IMR-90 (cell line): ENCODE measurements around the gene MRPL50. TPM values are rescaled to one million over a fixed set of nuclear protein-coding genes. Genes with fewer than 3 reads are reported as not detected.

ENCODE experiments used
- ATAC-seq: fragments of 200-7000 bp; cut with Tn5 transposase; 2 replicates; pipeline ENCODE4 v1.9.1; 2020; ENCODE audit warnings: low read depth, mild to moderate bottlenecking, moderate library complexity
- BruUV-seq: library from RNA; stranded (reverse); fragments of 400-500 nt; replicated peaks from 2 replicates; lab custom pipeline; 2021; lab: Mats Ljungman, UMichigan
- CTCF ChIA-PET: fragments of 300-600 bp; formaldehyde crosslinking; extraction: SDS; loops from one replicate; lab custom pipeline; 2021; ENCODE audit warnings: antibody characterized with exemption; lab: Yijun Ruan, JAX
- POLR2A ChIA-PET: fragments of 300-600 bp; sonication (Branson Sonifier 250); formaldehyde crosslinking; loops from one replicate; lab custom pipeline; 2022; ENCODE audit warnings: antibody characterized with exemption; ENCODE audit not compliant: unreplicated experiment; lab: Charles Lee
- DNase-seq: peaks from one replicate; pipeline ENCODE4 v3.0.0; 2013
- H2AFZ ChIP-seq: replicated peaks from 2 replicates; pipeline ENCODE3; 2013; ENCODE audit warnings: low read length, mild to moderate bottlenecking; ENCODE audit not compliant: poor library complexity
- H2AK5ac ChIP-seq: 2 replicates; pipeline ENCODE4 v1.6.1; 2013; ENCODE audit warnings: low read depth, low read length, inconsistent platforms
- H2AK9ac ChIP-seq: replicated peaks from 2 replicates; pipeline ENCODE3; 2013; ENCODE audit warnings: mild to moderate bottlenecking, low read depth, low read length, moderate library complexity; ENCODE audit not compliant: poor library complexity
- H2BK120ac ChIP-seq: 2 replicates; pipeline ENCODE4 v1.6.1; 2013; ENCODE audit warnings: low read depth, low read length, inconsistent platforms
- H2BK15ac ChIP-seq: 3 replicates; pipeline ENCODE4 v1.6.1; 2013; ENCODE audit warnings: low read depth, low read length, inconsistent platforms
- H2BK20ac ChIP-seq: 2 replicates; pipeline ENCODE4 v1.6.1; 2013; ENCODE audit warnings: low read depth, mild to moderate bottlenecking, inconsistent platforms, low read length, moderate library complexity
- H2BK5ac ChIP-seq: 2 replicates; pipeline ENCODE4 v1.6.1; 2013; ENCODE audit warnings: mild to moderate bottlenecking, low read depth, low read length, inconsistent platforms; ENCODE audit not compliant: poor library complexity, severe bottlenecking
- H3K14ac ChIP-seq: replicated peaks from 2 replicates; pipeline ENCODE4 v1.6.1; 2013; ENCODE audit warnings: low read depth, low read length, inconsistent platforms
- H3K18ac ChIP-seq: 2 replicates; pipeline ENCODE4 v1.6.1; 2013; ENCODE audit warnings: low read depth, low read length, control low read depth
- H3K23ac ChIP-seq: 2 replicates; pipeline ENCODE4 v1.6.1; 2013; ENCODE audit warnings: low read depth, low read length, inconsistent platforms
- H3K27ac ChIP-seq: 2 replicates; pipeline ENCODE4 v1.5.1; 2013; ENCODE audit warnings: mild to moderate bottlenecking, control low read depth, low read length; ENCODE audit not compliant: insufficient read depth
- H3K27me3 ChIP-seq: 2 replicates; pipeline ENCODE4 v1.6.1; 2013; ENCODE audit warnings: low read length; ENCODE audit not compliant: control insufficient read depth, insufficient read depth
- H3K36me3 ChIP-seq: 2 replicates; pipeline ENCODE4 v1.6.1; 2013; ENCODE audit warnings: low read length, mixed read lengths; ENCODE audit not compliant: control insufficient read depth, insufficient read depth
- H3K4ac ChIP-seq: 2 replicates; pipeline ENCODE4 v1.6.1; 2013; ENCODE audit warnings: low read depth, low read length, inconsistent platforms
- H3K4me1 ChIP-seq: 2 replicates; pipeline ENCODE4 v1.6.1; 2013; ENCODE audit warnings: low read length, mixed read lengths; ENCODE audit not compliant: control insufficient read depth, insufficient read depth
- H3K4me2 ChIP-seq: 2 replicates; pipeline ENCODE4 v1.6.1; 2013; ENCODE audit warnings: low read depth, mild to moderate bottlenecking, control low read depth, low read length, moderate library complexity
- H3K4me3 ChIP-seq: 2 replicates; pipeline ENCODE4 v1.5.1; 2013; ENCODE audit warnings: low read depth, mild to moderate bottlenecking, control low read depth, low read length, moderate library complexity; ENCODE audit not compliant: insufficient read depth
- H3K56ac ChIP-seq: 2 replicates; pipeline ENCODE4 v1.6.1; 2013; ENCODE audit warnings: low read length, inconsistent platforms; ENCODE audit not compliant: insufficient read depth; ENCODE audit errors: extremely low read depth
- H3K79me1 ChIP-seq, 2 experiments: 2 replicates each; pipeline ENCODE4 v1.6.1; 2013; ENCODE audit warnings: low read length in 2 of 2, inconsistent platforms in 1 of 2, low read depth in 1 of 2
- H3K9ac ChIP-seq: 2 replicates; pipeline ENCODE4 v1.6.1; 2013; ENCODE audit warnings: low read depth, low read length, control low read depth
- H3K9me1 ChIP-seq: 2 replicates; pipeline ENCODE4 v1.6.1; 2013; ENCODE audit warnings: low read length, inconsistent platforms; ENCODE audit not compliant: insufficient read depth
- H3K9me3 ChIP-seq: 2 replicates; pipeline ENCODE4 v1.6.1; 2013; ENCODE audit warnings: low read length; ENCODE audit not compliant: control insufficient read depth, insufficient read depth
- H4K20me1 ChIP-seq: 2 replicates; pipeline ENCODE4 v1.6.1; 2013; ENCODE audit warnings: low read length, inconsistent platforms; ENCODE audit not compliant: insufficient read depth
- H4K5ac ChIP-seq: 2 replicates; pipeline ENCODE4 v1.6.1; 2013; ENCODE audit warnings: mild to moderate bottlenecking, low read depth, low read length, control low read depth
- H4K8ac ChIP-seq, 2 experiments: 2 replicates each; pipeline ENCODE4 v1.6.1; 2013; ENCODE audit warnings: low read depth in 2 of 2, low read length in 2 of 2, control low read depth in 1 of 2, inconsistent platforms in 1 of 2
- H4K91ac ChIP-seq: 2 replicates; pipeline ENCODE4 v1.6.1; 2013; ENCODE audit warnings: low read depth, low read length, inconsistent platforms; ENCODE audit not compliant: insufficient read depth
- CHD1 ChIP-seq: IDR thresholded peaks from 2 replicates; pipeline ENCODE4 v1.6.1; 2012; ENCODE audit warnings: low read depth, low read length, improper control_type of control experiment
- FOS ChIP-seq: fragments of 150-350 bp; IDR thresholded peaks from 2 replicates; pipeline ENCODE4 v1.6.1; 2016; ENCODE audit warnings: low read depth, low read length
- MAFK ChIP-seq: IDR thresholded peaks from 2 replicates; pipeline ENCODE4 v1.6.1; 2012; ENCODE audit warnings: low read depth, low read length, improper control_type of control experiment
- MAZ ChIP-seq: IDR thresholded peaks from 2 replicates; pipeline ENCODE4 v1.6.1; 2012; ENCODE audit warnings: low read depth, mild to moderate bottlenecking, low read length, improper control_type of control experiment, moderate library complexity, borderline replicate concordance
- MXI1 ChIP-seq: IDR thresholded peaks from 2 replicates; pipeline ENCODE4 v1.6.1; 2012; ENCODE audit warnings: low read depth, mild to moderate bottlenecking, low read length, moderate library complexity, borderline replicate concordance
- NFE2L2 ChIP-seq: fragments of 150-350 bp; IDR thresholded peaks from 2 replicates; pipeline ENCODE4 v1.6.1; 2016; ENCODE audit warnings: low read depth, mild to moderate bottlenecking, low read length
- POLR2A ChIP-seq: IDR thresholded peaks from 2 replicates; pipeline ENCODE4 v1.6.1; 2012; ENCODE audit warnings: mild to moderate bottlenecking, low read depth, low read length
- RFX5 ChIP-seq: IDR thresholded peaks from 2 replicates; pipeline ENCODE4 v1.8.0; 2012; ENCODE audit warnings: low read depth, mild to moderate bottlenecking, low read length, moderate library complexity
- WGBS, 2 experiments: methylation state at CpG; one replicate each; pipeline versions ENCODE4 v1.1.5 to v1.1.7; 2013; ENCODE audit warnings: missing lambda C conversion rate in 2 of 2; ENCODE audit not compliant: insufficient read length in 1 of 2; ENCODE audit errors: extremely low coverage in 2 of 2; 5-methylcytosine and 5-hydroxymethylcytosine counted together
- dilution Hi-C: fragments of 300-500 bp; cut with HindIII; formaldehyde crosslinking; loops from one replicate; pipeline ENCODE4 v1.14.3; 2018; ENCODE audit warnings: low sequenced_read_pairs; ENCODE audit not compliant: unreplicated experiment
- in situ Hi-C: fragments of 300-500 bp; cut with MboI; formaldehyde crosslinking; loops from 3 replicates; pipeline ENCODE4 v1.14.3; 2019; ENCODE audit warnings: low sequenced_read_pairs, inconsistent platforms, mixed read lengths
- intact Hi-C: fragments of 100-400 bp; cut with micrococcal nuclease; formaldehyde crosslinking; loops from 2 replicates; pipeline ENCODE4 v1.10.0; 2022
- polyA plus RNA-seq, 3 experiments: library from polyadenylated mRNA; depleted of rRNA; stranded (reverse); fragments of >200 nt; gene quantifications; 2 replicates each; pipeline ENCODE4 v1.2.3, GENCODE V29; 2012; ENCODE audit warnings: low replicate concordance in 1 of 3
- total RNA-seq: library from RNA; depleted of rRNA; stranded (reverse); fragments of >200 nt; gene quantifications from 2 replicates; pipeline ENCODE4 v1.2.3, GENCODE V29; 2012
- TF ChIP-seq, protein P1 (sequence below): fragments of 150-350 bp; IDR thresholded peaks from 2 replicates; pipeline ENCODE4 v1.6.1; 2016; ENCODE audit warnings: low read depth, mild to moderate bottlenecking, low read length, moderate library complexity, borderline replicate concordance
- TF ChIP-seq, protein P2 (sequence below): fragments of 150-350 bp; IDR thresholded peaks from 2 replicates; pipeline ENCODE4 v1.6.1; 2017; ENCODE audit warnings: mild to moderate bottlenecking, antibody characterized with exemption, low read length, low read depth
- TF ChIP-seq, protein P3 (sequence below): conservative IDR thresholded peaks from 2 replicates; pipeline ENCODE4 v1.5.1; 2012; ENCODE audit warnings: mild to moderate bottlenecking, low read depth, low read length, improper control_type of control experiment

MRPL50 gene
- total and polyA plus RNA-seq, 2 of the 4 experiments (the other 2 are of a cell fraction), result 7.5 to 8.6 TPM

DNA sequence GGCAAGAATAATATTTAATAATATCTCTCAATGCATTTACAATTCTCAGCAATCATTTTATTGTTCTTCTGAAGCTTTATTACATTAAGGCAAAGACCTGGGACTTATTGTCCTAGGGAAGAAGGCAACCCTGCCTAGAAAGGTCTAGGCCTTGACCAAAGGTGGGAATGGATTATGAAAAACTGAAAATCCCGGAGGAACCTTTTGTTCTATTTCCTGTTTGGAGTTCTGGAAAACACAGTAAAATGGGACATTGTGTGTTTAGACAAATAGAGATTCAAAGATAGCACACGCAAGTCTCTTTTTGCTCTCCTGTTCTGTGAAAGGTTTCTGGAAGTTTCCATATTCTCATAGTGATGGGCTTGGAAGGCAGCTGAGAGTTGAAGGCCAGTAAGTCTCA lies 44.7 kb downstream of the MRPL50 start:
- no peaks in the 10 kb centered on the region for H3K9me3 ChIP-seq
- DNase-seq (no peak), ATAC-seq (no peak)
- H3K36me3 ChIP-seq, result no peaks in the 10 kb centered on the region
- no peak overlapping the region for H2AFZ ChIP-seq
- in situ Hi-C loops, result no loop called here
- no peak overlapping the region for H3K56ac ChIP-seq
- H3K79me1 ChIP-seq, result no peaks in the 10 kb centered on the region
- H3K14ac ChIP-seq, result no peak overlapping the region
- BruUV-seq, result no TSS peak
- POLR2A ChIA-PET, result no interaction called here
- no peak overlapping the region for H2BK15ac ChIP-seq
- H4K5ac ChIP-seq, result no peak overlapping the region
- no peak overlapping the region for H3K4me3 ChIP-seq
- intact Hi-C loops, result no loop called here
- H3K4me2 ChIP-seq, result no peak overlapping the region
- H4K8ac ChIP-seq, result no peak overlapping the region
- no peaks in the 10 kb centered on the region for H4K20me1 ChIP-seq
- H2BK5ac ChIP-seq, result no peak overlapping the region
- no peak overlapping the region for H4K91ac ChIP-seq
- no peak overlapping the region for H2AK5ac ChIP-seq
- CTCF ChIA-PET, result no interaction called here
- dilution Hi-C loops, result no loop called here
- WGBS, 2 experiments, result 43% methylated on average over 1 of the region's 2 CpGs; no CpG with 5 or more reads in 1 of the 2 experiments
- H3K27me3 ChIP-seq, result no peaks in the 10 kb centered on the region
- no peak overlapping the region for H2BK120ac ChIP-seq
- no peaks in the 10 kb centered on the region for H3K4me1 ChIP-seq
- H3K9me1 ChIP-seq, result no peaks in the 10 kb centered on the region
- H2AK9ac ChIP-seq, result no peak overlapping the region
- no peak overlapping the region for H2BK20ac ChIP-seq
- no peak overlapping the region for H3K23ac ChIP-seq
- no peak overlapping the region for H3K4ac ChIP-seq
- TF ChIP-seq NFE2L2 (no peak), FOS (no peak), MAFK (no peak), MAZ (no peak), MXI1 (no peak), POLR2A (no peak), CHD1 (no peak), RFX5 (no peak)
- TF ChIP-seq, protein P1, sequence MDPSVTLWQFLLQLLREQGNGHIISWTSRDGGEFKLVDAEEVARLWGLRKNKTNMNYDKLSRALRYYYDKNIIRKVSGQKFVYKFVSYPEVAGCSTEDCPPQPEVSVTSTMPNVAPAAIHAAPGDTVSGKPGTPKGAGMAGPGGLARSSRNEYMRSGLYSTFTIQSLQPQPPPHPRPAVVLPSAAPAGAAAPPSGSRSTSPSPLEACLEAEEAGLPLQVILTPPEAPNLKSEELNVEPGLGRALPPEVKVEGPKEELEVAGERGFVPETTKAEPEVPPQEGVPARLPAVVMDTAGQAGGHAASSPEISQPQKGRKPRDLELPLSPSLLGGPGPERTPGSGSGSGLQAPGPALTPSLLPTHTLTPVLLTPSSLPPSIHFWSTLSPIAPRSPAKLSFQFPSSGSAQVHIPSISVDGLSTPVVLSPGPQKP, result no peak
- TF ChIP-seq, protein P2, sequence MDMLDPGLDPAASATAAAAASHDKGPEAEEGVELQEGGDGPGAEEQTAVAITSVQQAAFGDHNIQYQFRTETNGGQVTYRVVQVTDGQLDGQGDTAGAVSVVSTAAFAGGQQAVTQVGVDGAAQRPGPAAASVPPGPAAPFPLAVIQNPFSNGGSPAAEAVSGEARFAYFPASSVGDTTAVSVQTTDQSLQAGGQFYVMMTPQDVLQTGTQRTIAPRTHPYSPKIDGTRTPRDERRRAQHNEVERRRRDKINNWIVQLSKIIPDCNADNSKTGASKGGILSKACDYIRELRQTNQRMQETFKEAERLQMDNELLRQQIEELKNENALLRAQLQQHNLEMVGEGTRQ, result no peak
- TF ChIP-seq, protein P3, sequence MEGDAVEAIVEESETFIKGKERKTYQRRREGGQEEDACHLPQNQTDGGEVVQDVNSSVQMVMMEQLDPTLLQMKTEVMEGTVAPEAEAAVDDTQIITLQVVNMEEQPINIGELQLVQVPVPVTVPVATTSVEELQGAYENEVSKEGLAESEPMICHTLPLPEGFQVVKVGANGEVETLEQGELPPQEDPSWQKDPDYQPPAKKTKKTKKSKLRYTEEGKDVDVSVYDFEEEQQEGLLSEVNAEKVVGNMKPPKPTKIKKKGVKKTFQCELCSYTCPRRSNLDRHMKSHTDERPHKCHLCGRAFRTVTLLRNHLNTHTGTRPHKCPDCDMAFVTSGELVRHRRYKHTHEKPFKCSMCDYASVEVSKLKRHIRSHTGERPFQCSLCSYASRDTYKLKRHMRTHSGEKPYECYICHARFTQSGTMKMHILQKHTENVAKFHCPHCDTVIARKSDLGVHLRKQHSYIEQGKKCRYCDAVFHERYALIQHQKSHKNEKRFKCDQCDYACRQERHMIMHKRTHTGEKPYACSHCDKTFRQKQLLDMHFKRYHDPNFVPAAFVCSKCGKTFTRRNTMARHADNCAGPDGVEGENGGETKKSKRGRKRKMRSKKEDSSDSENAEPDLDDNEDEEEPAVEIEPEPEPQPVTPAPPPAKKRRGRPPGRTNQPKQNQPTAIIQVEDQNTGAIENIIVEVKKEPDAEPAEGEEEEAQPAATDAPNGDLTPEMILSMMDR, result no peak
- no peak overlapping the region for H3K27ac ChIP-seq
- H3K18ac ChIP-seq, result no peak overlapping the region
- H3K9ac ChIP-seq, result no peak overlapping the region
